NCI-H510A (cell line): ENCODE measurements around the gene SLC25A21.
"Not testable (repeated sequence)": the region's sequence is repeated elsewhere in the genome, so short reads cannot be mapped to it uniquely, and the experiment has no call there.

Experiments
- DNase-seq: peaks from one replicate; lab custom pipeline; 2025; lab: John Stamatoyannopoulos, UW

SLC25A21 gene

GRCh38 chr14:37088356-37089215 lies 83.8 kb downstream of the SLC25A21 start:
- DNase-seq, result no peak

- DNase-seq, result no peak
Observed at GRCh38 chr14:37087520-37087919, 84.9 kb downstream of the SLC25A21 start.

GRCh38 chr14:37083599-37083998 lies 88.8 kb downstream of the SLC25A21 start:
- DNase-seq, result no peak

GRCh38 chr14:37082449-37082848 lies 90.0 kb downstream of the SLC25A21 start:
- no peak for DNase-seq

- no peak for DNase-seq
Observed at GRCh38 chr14:37081856-37082255, 90.5 kb downstream of the SLC25A21 start.

- no peak for DNase-seq
Observed at GRCh38 chr14:37081218-37081617, 91.2 kb downstream of the SLC25A21 start.

GRCh38 chr14:37078131-37078530 lies 94.3 kb downstream of the SLC25A21 start:
- no peak for DNase-seq

GRCh38 chr14:37074320-37074719 lies 98.1 kb downstream of the SLC25A21 start:
- not testable (repeated sequence) for DNase-seq

GRCh38 chr14:37063467-37064240 lies 108.8 kb downstream of the SLC25A21 start:
- no peak for DNase-seq

- no peak for DNase-seq
Observed at GRCh38 chr14:37062191-37062803, 110.1 kb downstream of the SLC25A21 start.

GRCh38 chr14:37061697-37062096 lies 110.7 kb downstream of the SLC25A21 start:
- no peak for DNase-seq

- DNase-seq, result no peak
Observed at GRCh38 chr14:37060496-37061260, 111.7 kb downstream of the SLC25A21 start.

- DNase-seq, result no peak
Observed at GRCh38 chr14:37057776-37058175, 114.6 kb downstream of the SLC25A21 start.

GRCh38 chr14:37056473-37056872 lies 115.9 kb downstream of the SLC25A21 start:
- no peak for DNase-seq

- DNase-seq, result no peak
Observed at GRCh38 chr14:37054869-37055268, 117.5 kb downstream of the SLC25A21 start.

- no peak for DNase-seq
Observed at GRCh38 chr14:37054144-37054543, 118.3 kb downstream of the SLC25A21 start.

GRCh38 chr14:37051680-37052079 lies 120.7 kb downstream of the SLC25A21 start:
- no peak for DNase-seq

GRCh38 chr14:37051153-37051552 lies 121.3 kb downstream of the SLC25A21 start:
- DNase-seq, result no peak

- no peak for DNase-seq
Observed at GRCh38 chr14:37048666-37049071, 123.7 kb downstream of the SLC25A21 start.

GRCh38 chr14:37047996-37048395 lies 124.4 kb downstream of the SLC25A21 start:
- no peak for DNase-seq

GRCh38 chr14:37047226-37047625 lies 125.2 kb downstream of the SLC25A21 start:
- DNase-seq, result no peak

GRCh38 chr14:37046815-37047214 lies 125.6 kb downstream of the SLC25A21 start:
- no peak for DNase-seq
